Fibroblast of mammary gland (primary cell): Measurements from ENCODE around the gene MYL7.

Source experiments
- DNase-seq: peaks from one replicate; pipeline ENCODE4 v3.0.0-alpha.2; 2010; ENCODE audit warnings: low read depth
- H3K4me3 ChIP-seq: 2 replicates; pipeline ENCODE4 v1.5.1; 2011; ENCODE audit warnings: low read depth, mild to moderate bottlenecking, low read length, moderate library complexity; ENCODE audit not compliant: control insufficient read depth
- CTCF ChIP-seq: conservative IDR thresholded peaks from 2 replicates; pipeline ENCODE4 v1.5.1; 2011; ENCODE audit warnings: low read depth, low read length, inconsistent platforms; ENCODE audit not compliant: control insufficient read depth, insufficient read depth

Gene MYL7

GRCh38 chr7:44097064-44097932, 43.8 kb downstream of the MYL7 start:
- DNase-seq = no peak
- no peak for TF ChIP-seq CTCF
- H3K4me3 ChIP-seq = no peak overlapping the region

- DNase-seq = no peak
- H3K4me3 ChIP-seq = no peak overlapping the region
- no peak for TF ChIP-seq CTCF
Observed at GRCh38 chr7:44096326-44096881, 44.7 kb downstream of the MYL7 start.

GRCh38 chr7:44095781-44096180, 45.4 kb downstream of the MYL7 start:
- DNase-seq = no peak

GRCh38 chr7:44094883-44095592, 46.1 kb downstream of the MYL7 start:
- no peak overlapping the region for H3K4me3 ChIP-seq
- no peak for TF ChIP-seq CTCF
- DNase-seq = no peak

More at GRCh38 chr7:44095781-44096180, 45.4 kb downstream of the MYL7 start:
- TF ChIP-seq CTCF = no peak
- no peak overlapping the region for H3K4me3 ChIP-seq

- no peak for DNase-seq
- no peak overlapping the region for H3K4me3 ChIP-seq
- TF ChIP-seq CTCF = no peak
Observed at GRCh38 chr7:44094365-44094764, 46.8 kb downstream of the MYL7 start.

GRCh38 chr7:44093102-44093641, 48.0 kb downstream of the MYL7 start:
- no peak for DNase-seq
- no peak for TF ChIP-seq CTCF
- H3K4me3 ChIP-seq = no peak overlapping the region
